ENCODE measurements around the gene CDH23. TPM values are rescaled to one million over a fixed set of nuclear protein-coding genes. Genes with fewer than 3 reads are reported as not detected.

Gene CDH23
- total RNA-seq, 4 donors from 2014 or later = 0.57 to 5.9 (median 1.0) TPM

DNA sequence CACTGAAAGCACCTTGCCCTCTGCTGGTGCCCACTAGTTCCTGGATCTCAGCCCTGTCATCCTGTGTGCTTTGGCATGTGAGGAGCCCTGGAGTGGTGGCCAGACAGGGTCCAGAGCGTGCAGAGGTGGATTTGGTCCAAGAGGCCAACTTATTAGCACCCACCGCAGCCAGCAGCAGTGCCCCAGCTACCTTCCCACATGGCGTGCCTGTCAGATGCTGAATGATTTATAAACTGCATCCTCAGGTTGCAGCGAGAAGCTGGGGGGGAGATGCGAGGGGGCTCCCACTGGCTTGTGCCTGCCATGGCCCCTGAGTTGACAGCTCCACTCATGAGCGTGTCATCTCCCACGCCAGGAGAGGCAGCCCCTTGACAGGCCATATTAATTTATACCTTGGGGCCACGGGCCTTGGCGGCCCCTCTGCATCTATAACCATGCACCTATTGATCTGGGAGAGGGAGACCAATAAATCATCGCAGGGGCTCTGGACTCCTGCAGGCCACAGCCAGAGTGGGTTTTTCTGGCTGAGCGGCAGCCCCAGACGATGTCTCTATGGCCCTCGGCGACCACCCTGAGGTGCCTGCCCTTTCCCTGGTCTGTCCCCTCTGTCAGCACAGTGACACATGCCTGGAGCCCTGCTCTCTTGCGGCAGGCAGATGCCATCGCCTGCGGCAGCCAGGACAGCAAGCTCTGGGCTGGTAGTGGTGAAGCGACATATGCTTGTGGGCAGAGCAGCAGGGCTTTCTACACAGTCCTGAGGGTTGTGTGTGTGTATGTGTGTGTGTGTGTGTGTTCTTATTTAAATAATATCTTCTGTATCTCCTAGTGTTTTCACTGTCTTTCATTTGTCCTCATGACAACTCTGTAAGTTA is 120.8 kb downstream of the CDH23 start:
- Histone ChIP-seq H3K27me3 (no peaks in the 10 kb centered on the region), H3K9me3 (no peaks in the 10 kb centered on the region), H3K27ac (no peak overlapping the region), H3K36me3 (no peaks in the 10 kb centered on the region), H3K4me1 (no peaks in the 10 kb centered on the region), H3K4me3 (no peak overlapping the region)
- WGBS, 2 donors = 58 to 92% methylated on average over 7 to 8 of the region's 18 CpGs
- DNase-seq = no peak
- intact Hi-C loops (cut with DNase I) = no loop called here
- no peak for TF ChIP-seq POLR2A (IDR thresholded peaks at IDR 0.05)
- TF ChIP-seq, protein P1, sequence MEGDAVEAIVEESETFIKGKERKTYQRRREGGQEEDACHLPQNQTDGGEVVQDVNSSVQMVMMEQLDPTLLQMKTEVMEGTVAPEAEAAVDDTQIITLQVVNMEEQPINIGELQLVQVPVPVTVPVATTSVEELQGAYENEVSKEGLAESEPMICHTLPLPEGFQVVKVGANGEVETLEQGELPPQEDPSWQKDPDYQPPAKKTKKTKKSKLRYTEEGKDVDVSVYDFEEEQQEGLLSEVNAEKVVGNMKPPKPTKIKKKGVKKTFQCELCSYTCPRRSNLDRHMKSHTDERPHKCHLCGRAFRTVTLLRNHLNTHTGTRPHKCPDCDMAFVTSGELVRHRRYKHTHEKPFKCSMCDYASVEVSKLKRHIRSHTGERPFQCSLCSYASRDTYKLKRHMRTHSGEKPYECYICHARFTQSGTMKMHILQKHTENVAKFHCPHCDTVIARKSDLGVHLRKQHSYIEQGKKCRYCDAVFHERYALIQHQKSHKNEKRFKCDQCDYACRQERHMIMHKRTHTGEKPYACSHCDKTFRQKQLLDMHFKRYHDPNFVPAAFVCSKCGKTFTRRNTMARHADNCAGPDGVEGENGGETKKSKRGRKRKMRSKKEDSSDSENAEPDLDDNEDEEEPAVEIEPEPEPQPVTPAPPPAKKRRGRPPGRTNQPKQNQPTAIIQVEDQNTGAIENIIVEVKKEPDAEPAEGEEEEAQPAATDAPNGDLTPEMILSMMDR (IDR thresholded peaks at IDR 0.05) = no peak

DNA sequence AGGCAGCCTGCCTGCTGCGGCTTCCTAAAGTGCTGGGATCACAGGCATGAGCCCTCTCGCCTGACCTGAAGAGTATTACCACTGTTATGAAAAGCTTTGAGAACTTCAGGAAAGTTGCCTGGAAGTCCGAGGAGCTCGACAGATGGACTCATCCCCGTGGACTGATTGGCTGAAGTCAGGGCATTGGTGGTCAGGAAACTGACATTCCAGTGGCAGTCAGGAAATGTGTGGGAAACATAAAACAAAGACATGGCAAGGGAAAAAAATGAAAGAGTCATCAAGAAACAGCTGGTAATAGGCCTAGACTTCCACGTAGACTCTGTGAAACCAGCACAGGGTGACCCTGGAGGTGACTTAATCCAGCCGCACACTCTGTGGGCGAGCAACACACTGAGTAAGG is 123.3 kb downstream of the CDH23 start:
- TF ChIP-seq, protein P1 (IDR thresholded peaks at IDR 0.05) = no peak
- TF ChIP-seq POLR2A (IDR thresholded peaks at IDR 0.05) = no peak
- 61 to 83% methylated on average over 3 to 6 of the region's 8 CpGs for WGBS, 2 donors
- peaks cover 0 to under 1% (median 0%) of the 10 kb centered on the region in 3 donors for H3K4me1 ChIP-seq

DNA sequence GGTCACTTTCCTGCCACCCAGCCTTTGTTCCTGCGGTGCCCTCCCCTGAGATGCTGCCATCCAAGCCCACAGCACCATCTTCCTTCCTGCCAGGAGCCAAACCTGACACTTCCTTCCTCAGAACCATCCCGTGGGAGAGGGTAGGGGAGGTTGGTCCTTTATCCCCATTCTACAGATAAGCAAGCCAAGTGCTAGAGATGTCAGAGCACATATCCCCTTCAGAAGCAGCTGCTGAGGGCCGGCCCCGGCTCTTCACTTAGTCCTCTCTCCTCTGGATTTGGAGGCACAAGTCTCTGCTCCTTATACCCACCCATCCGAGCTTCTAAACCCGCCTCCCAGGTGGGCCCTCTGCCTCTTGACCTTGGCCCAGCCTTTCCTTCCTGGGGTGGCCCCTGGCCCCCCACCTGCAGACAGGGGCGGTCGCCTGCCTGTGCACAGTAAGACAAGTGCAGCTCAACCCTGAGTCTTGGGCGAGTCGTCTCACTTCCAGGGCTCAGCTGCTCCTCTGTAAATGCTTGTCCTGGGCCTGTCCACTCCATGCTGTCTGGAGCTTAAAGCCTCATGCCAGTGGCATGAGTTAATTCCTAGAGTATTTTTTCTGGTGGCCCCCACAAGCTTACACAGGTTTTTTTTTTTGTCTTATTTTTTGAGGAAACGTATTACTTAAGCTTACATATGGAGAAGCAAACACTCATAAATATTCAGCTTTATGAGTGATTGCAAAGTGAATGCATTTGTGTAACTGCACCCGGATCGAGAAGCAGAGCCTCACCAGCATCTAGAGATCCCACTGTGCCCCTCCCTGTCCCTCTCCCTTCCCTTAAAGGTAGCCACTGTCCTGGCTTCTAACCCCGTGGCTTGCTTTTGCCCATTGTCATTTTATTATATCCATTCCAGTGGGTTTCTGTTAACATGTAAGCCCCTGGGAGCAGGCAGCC is 125.1 kb downstream of the CDH23 start:
- TF ChIP-seq POLR2A (IDR thresholded peaks at IDR 0.05) = no peak
- TF ChIP-seq, protein P1 (IDR thresholded peaks at IDR 0.05) = no peak
- WGBS, 2 donors = 71 to 76% methylated on average over 12 to 14 of the region's 14 CpGs
- Histone ChIP-seq H3K36me3 (no peaks in the 10 kb centered on the region), H3K4me3 (no peak overlapping the region), H3K27me3 (peaks cover 0 to 3% (median 0%) of the 10 kb centered on the region in 4 donors), H3K4me1 (peaks cover 2 to 17% (median 3%) of the 10 kb centered on the region in 3 donors), H3K9me3 (no peaks in the 10 kb centered on the region), H3K27ac (no peak overlapping the region)
- intact Hi-C loops (cut with DNase I) = no loop called here
- no peak for DNase-seq

More for the DNA sequence above, 123.3 kb downstream of the CDH23 start:
- intact Hi-C loops (cut with DNase I) = no loop called here
- H3K27ac ChIP-seq = no peak overlapping the region
- no peak for DNase-seq
- H3K27me3 ChIP-seq = peaks cover 0 to 3% (median 0%) of the 10 kb centered on the region in 4 donors
- H3K36me3 ChIP-seq = no peaks in the 10 kb centered on the region
- H3K9me3 ChIP-seq = no peaks in the 10 kb centered on the region
- H3K4me3 ChIP-seq = no peak overlapping the region

DNA sequence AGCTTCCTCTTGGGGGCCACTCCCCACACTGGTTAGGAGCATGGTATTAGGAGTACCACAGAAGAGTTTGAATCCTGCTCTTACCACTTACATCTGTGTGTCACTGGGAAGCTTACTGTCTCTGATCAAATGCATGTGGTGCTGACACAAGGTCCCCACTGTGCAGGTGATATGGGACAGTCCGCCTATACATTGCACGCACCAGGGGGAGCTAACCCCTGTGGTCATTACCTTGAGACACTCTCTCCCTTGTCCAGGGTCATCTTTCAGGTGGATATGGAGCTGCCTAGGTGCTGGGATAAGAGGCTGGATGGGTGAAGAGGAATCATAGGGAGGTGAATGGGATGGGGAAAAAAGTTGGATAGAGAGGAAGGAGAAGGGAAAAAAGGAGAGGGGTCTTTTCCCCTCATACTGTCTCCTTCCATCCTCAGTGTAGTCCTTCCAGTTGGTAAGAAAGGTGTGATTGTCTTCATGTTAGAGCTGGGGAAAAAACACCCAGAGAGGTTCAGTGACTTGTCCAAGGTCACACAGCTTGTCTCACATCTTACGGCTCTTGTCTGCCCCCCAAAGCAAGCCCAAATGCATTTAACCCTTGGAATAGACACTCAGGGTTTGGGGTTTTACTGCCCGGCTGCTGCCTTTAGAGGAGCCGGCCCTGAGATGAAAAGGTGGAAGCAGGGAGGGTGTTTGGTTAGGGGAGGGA is 125.9 kb downstream of the CDH23 start:
- Histone ChIP-seq H3K4me3 (no peak overlapping the region), H3K4me1 (peaks cover 2 to 18% (median 3%) of the 10 kb centered on the region in 3 donors), H3K27me3 (peaks cover 0 to 3% (median 0%) of the 10 kb centered on the region in 4 donors), H3K27ac (no peak overlapping the region), H3K9me3 (no peaks in the 10 kb centered on the region), H3K36me3 (no peaks in the 10 kb centered on the region)
- intact Hi-C loops (cut with DNase I) = no loop called here
- DNase-seq = no peak
- no peak for TF ChIP-seq POLR2A (IDR thresholded peaks at IDR 0.05)
- 83 to 95% methylated on average over 2 to 4 of the region's 5 CpGs for WGBS, 2 donors

DNA sequence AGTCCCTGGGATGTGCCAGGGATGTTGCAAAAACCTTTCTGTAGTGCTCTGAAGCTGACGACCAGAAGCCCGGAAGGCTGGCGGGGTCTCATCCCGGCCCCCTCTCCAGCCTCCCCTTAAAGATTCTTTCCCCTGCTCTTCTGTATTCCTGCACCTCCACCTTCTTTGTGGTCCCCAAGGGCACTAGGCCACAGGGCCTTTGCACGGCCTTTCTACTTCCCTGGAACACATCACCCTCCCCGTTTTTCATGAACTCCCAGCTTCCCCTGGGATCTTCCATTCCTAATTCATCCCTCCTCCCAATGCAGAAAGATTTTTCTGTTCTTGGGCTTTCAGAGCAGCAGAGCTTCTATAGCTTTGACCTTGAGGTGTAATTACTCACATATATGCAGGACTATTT is 127.0 kb downstream of the CDH23 start:
- H3K36me3 ChIP-seq = no peaks in the 10 kb centered on the region
- H3K27ac ChIP-seq = no peak overlapping the region
- H3K27me3 ChIP-seq = peaks cover 0 to 3% (median 0%) of the 10 kb centered on the region in 4 donors
- no peak overlapping the region for H3K4me3 ChIP-seq
- no peak for DNase-seq
- H3K4me1 ChIP-seq = peaks cover 2 to 24% (median 3%) of the 10 kb centered on the region in 3 donors
- 69 to 82% methylated on average over 5 to 6 of the region's 6 CpGs for WGBS, 2 donors
- no peaks in the 10 kb centered on the region for H3K9me3 ChIP-seq
- intact Hi-C loops (cut with DNase I) = no loop called here
- TF ChIP-seq, protein P1 (IDR thresholded peaks at IDR 0.05) = no peak
- no peak for TF ChIP-seq POLR2A (IDR thresholded peaks at IDR 0.05)
